ENCODE measurements around the gene PMM1. TPM values are rescaled to one million over a fixed set of nuclear protein-coding genes. Genes with fewer than 3 reads are reported as not detected.
A peak's percentile ranks its signal among the peaks of the same experiment; 100 is the strongest.

The PMM1 gene
- total and polyA plus RNA-seq, 2 of the 13 experiments (the other 11 are each of a cell fraction or from before 2014, with no cell fraction given), result 17.8 to 95.6 TPM

- TF ChIP-seq, protein P1, sequence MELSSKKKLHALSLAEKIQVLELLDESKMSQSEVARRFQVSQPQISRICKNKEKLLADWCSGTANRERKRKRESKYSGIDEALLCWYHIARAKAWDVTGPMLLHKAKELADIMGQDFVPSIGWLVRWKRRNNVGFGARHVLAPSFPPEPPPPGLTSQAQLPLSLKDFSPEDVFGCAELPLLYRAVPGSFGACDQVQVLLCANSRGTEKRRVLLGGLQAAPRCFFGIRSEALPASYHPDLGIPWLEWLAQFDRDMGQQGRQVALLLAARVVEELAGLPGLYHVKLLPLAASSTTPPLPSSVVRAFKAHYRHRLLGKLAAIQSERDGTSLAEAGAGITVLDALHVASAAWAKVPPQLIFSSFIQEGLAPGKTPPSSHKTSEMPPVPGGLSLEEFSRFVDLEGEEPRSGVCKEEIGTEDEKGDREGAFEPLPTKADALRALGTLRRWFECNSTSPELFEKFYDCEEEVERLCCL (CRISPR knock-in tag; IDR thresholded peaks at IDR 0.05; ENCODE audit: borderline replicate concordance), result no peak
- no peak for TF ChIP-seq SNAI1 (CRISPR knock-in tag; IDR thresholded peaks at IDR 0.05; ENCODE audit: borderline replicate concordance)
- no peak; the same call in 1 of the 2 replicates for TF ChIP-seq ARID4A (CRISPR knock-in tag; IDR thresholded peaks at IDR 0.05; ENCODE audit: borderline replicate concordance)
- TF ChIP-seq, protein P2, sequence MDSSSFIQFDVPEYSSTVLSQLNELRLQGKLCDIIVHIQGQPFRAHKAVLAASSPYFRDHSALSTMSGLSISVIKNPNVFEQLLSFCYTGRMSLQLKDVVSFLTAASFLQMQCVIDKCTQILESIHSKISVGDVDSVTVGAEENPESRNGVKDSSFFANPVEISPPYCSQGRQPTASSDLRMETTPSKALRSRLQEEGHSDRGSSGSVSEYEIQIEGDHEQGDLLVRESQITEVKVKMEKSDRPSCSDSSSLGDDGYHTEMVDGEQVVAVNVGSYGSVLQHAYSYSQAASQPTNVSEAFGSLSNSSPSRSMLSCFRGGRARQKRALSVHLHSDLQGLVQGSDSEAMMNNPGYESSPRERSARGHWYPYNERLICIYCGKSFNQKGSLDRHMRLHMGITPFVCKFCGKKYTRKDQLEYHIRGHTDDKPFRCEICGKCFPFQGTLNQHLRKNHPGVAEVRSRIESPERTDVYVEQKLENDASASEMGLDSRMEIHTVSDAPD (CRISPR knock-in tag; IDR thresholded peaks at IDR 0.05), result peak; percentile 65; the same call in 1 of the 2 replicates
- peak; percentile 27; the same call in 1 of the 2 replicates for TF ChIP-seq FOSL2 (CRISPR knock-in tag; IDR thresholded peaks at IDR 0.05)
- no peak for TF ChIP-seq HOXA9 (CRISPR knock-in tag; IDR thresholded peaks at IDR 0.05; ENCODE audit: borderline replicate concordance)
- TF ChIP-seq ZNF430 (CRISPR knock-in tag; IDR thresholded peaks at IDR 0.05), result no peak
- peak; percentile 51; the same call in 1 of the 2 replicates for TF ChIP-seq MIXL1 (CRISPR knock-in tag; IDR thresholded peaks at IDR 0.05)
- TF ChIP-seq HIVEP1 (CRISPR knock-in tag; IDR thresholded peaks at IDR 0.05), result no peak
- TF ChIP-seq MED13 (CRISPR knock-in tag; IDR thresholded peaks at IDR 0.05), result no peak
- peak; percentile 87 for TF ChIP-seq KDM2A (CRISPR knock-in tag; IDR thresholded peaks at IDR 0.05; ENCODE audit: borderline replicate concordance, low read depth)
- TF ChIP-seq SOX13 (IDR thresholded peaks at IDR 0.05), result no peak
- peak in 1 of 2 experiments; percentile 33; a peak in 1 of 4 replicates for TF ChIP-seq SOX13 (CRISPR knock-in tag; conservative IDR thresholded peaks at IDR 0.05 in 1 of 2, IDR thresholded peaks at IDR 0.05 in 1 of 2)
- TF ChIP-seq ZNF232 (CRISPR knock-in tag; IDR thresholded peaks at IDR 0.05; ENCODE audit: borderline replicate concordance), result no peak
- TF ChIP-seq JUN (CRISPR knock-in tag; IDR thresholded peaks at IDR 0.05), result no peak
- 0 out of 2 replicates have a peak, but pooled peaks have one; percentile 42 for TF ChIP-seq KDM4B (CRISPR knock-in tag; IDR thresholded peaks at IDR 0.05)
- peak; percentile 60; the same call in 1 of the 2 replicates for TF ChIP-seq ZNF362 (CRISPR knock-in tag; IDR thresholded peaks at IDR 0.05; ENCODE audit: borderline replicate concordance)
- peak; percentile 34; the same call in 1 of the 2 replicates for TF ChIP-seq TFAP4 (IDR thresholded peaks at IDR 0.05; ENCODE audit: borderline replicate concordance, low read depth)
- TF ChIP-seq ARNT (IDR thresholded peaks at IDR 0.05), result no peak
- TF ChIP-seq ZMYM2 (CRISPR knock-in tag; IDR thresholded peaks at IDR 0.05), result no peak
- peak; percentile 59 for TF ChIP-seq YY1 (IDR thresholded peaks at IDR 0.05; ENCODE audit: insufficient read depth, insufficient replicate concordance, low read depth, low read length)
- no peak for TF ChIP-seq ISL2 (CRISPR knock-in tag; IDR thresholded peaks at IDR 0.05)
Measured at GRCh38 chr22:41576877-41577276, 12.8 kb downstream of the PMM1 start (continued).

Data from HepG2 (cell line).